Measurements from ENCODE around the gene TMEM187. TPM values are rescaled to one million over a fixed set of nuclear protein-coding genes. Genes with fewer than 3 reads are reported as not detected.

Gene TMEM187
- total and polyA plus RNA-seq, 7 donors: 2.2 to 7.8 (median 6.5) TPM

DNA sequence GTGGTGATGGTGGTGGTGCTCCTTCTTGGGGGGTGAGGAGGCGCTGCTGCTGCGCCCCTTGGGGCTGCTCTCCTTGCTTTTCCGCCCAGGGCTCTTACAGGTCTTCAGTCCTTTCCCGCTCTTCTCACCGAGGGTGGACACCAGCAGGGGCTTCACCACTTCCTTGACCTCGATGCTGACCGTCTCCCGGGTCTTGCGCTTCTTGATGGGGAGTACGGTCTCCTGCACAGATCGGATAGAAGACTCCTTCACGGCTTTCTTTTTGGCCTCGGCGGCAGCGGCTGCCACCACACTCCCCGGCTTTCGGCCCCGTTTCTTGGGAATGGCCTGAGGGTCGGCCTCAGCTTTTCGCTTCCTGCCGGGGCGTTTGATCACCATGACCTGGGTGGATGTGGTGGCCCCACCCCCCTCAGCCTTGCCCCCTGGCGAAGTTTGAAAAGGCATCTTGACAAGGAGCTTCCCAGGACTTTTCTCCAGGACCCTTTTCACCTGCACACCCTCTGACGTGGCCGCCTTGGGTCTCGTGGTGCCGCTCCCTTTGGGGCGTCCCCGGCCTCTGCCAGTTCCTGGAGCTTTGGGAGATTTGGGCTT lies 58.3 kb downstream of the TMEM187 start:
- 87 to 92% (median 91%) methylated on average over 25 to 29 of the region's 29 CpGs for WGBS, 3 donors
- H3K36me3 ChIP-seq (ENCODE audit: insufficient read depth in 1 of 2, low read depth in 1 of 2): peaks cover 3 to 26% of the 10 kb centered on the region in 2 donors
- intact Hi-C loops (cut with DNase I): no loop called here
- H3K27me3 ChIP-seq (ENCODE audit: insufficient read depth in 3 of 3, low read length in 2 of 3): peaks cover 0 to 23% (median 0%) of the 10 kb centered on the region in 3 donors
- H3K4me3 ChIP-seq: no peak overlapping the region
- no peaks in the 10 kb centered on the region for H3K9me3 ChIP-seq
- H3K4me1 ChIP-seq: no peaks in the 10 kb centered on the region
- ATAC-seq (no peak), DNase-seq (no peak)
- TF ChIP-seq, protein P1, sequence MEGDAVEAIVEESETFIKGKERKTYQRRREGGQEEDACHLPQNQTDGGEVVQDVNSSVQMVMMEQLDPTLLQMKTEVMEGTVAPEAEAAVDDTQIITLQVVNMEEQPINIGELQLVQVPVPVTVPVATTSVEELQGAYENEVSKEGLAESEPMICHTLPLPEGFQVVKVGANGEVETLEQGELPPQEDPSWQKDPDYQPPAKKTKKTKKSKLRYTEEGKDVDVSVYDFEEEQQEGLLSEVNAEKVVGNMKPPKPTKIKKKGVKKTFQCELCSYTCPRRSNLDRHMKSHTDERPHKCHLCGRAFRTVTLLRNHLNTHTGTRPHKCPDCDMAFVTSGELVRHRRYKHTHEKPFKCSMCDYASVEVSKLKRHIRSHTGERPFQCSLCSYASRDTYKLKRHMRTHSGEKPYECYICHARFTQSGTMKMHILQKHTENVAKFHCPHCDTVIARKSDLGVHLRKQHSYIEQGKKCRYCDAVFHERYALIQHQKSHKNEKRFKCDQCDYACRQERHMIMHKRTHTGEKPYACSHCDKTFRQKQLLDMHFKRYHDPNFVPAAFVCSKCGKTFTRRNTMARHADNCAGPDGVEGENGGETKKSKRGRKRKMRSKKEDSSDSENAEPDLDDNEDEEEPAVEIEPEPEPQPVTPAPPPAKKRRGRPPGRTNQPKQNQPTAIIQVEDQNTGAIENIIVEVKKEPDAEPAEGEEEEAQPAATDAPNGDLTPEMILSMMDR (IDR thresholded peaks at IDR 0.05): no peak
- no peak overlapping the region for H3K27ac ChIP-seq

DNA sequence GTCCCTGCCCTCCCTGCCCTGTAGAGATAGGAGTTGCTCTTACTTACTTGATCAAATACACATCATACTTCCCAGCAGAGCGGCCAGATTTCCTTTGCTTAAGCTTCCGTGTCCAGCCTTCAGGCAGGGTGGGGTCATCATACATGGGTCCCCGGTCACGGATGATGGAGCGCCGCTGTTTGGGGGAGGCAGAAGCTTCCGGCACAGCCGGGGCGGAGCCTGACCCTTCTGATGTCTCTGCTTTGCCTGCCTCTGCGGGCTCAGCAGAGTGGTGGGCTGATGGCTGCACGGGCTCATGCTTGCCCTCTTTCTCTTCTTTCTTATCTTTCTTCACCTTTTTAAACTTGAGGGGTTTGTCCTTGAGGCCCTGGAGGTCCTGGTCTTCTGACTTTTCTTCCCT lies 59.6 kb downstream of the TMEM187 start:
- Histone ChIP-seq H3K27ac (no peak overlapping the region), H3K27me3 (ENCODE audit: insufficient read depth in 3 of 3, low read length in 2 of 3) (peaks cover 0 to 13% (median 0%) of the 10 kb centered on the region in 3 donors), H3K9me3 (no peaks in the 10 kb centered on the region), H3K36me3 (ENCODE audit: insufficient read depth in 1 of 2, low read depth in 1 of 2) (peaks cover 3 to 24% of the 10 kb centered on the region in 2 donors), H3K4me3 (no peak overlapping the region), H3K4me1 (no peaks in the 10 kb centered on the region)
- TF ChIP-seq, protein P1 (IDR thresholded peaks at IDR 0.05): no peak
- intact Hi-C loops (cut with DNase I): no loop called here
- 85 to 90% (median 88%) methylated on average over 9 to 11 of the region's 11 CpGs for WGBS, 3 donors
- ATAC-seq: no peak
- no peak for DNase-seq

DNA sequence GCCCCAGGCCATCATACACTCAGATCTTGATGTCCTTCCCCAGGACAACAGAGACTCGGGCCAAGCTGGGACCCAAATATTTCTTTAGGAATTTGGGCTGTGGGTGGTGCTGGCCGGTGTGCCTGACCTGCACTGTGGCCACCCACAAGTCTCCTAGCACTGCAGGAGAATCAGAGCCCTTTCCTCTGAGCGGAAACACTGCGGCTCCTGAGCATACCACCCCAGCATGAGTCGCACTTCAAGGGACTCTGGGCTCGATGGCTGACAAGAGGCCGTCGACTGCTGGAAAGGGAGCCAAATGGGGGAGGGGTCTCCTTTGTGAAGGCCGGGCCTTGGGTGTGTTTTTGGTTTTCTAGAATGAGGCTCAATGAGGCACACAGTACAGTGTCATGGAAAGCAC lies 60.1 kb downstream of the TMEM187 start:
- intact Hi-C loops (cut with DNase I): no loop called here

More for the DNA sequence above, 60.1 kb downstream of the TMEM187 start:
- no peak for DNase-seq
- Histone ChIP-seq H3K9me3 (no peaks in the 10 kb centered on the region), H3K36me3 (ENCODE audit: insufficient read depth in 1 of 2, low read depth in 1 of 2) (peaks cover 3 to 21% of the 10 kb centered on the region in 2 donors), H3K4me1 (no peaks in the 10 kb centered on the region), H3K4me3 (no peak overlapping the region), H3K27me3 (ENCODE audit: insufficient read depth in 3 of 3, low read length in 2 of 3) (peaks cover 0 to 14% (median 0%) of the 10 kb centered on the region in 3 donors), H3K27ac (no peak overlapping the region)
- ATAC-seq: no peak
- TF ChIP-seq, protein P1 (IDR thresholded peaks at IDR 0.05): no peak
- WGBS, 3 donors: 59 to 72% (median 72%) methylated on average over 9 of the region's 9 CpGs

Other genes starting within 250 kb of the TMEM187 start
- gene BCAP31, start 248.4 kb upstream of the TMEM187 start, total RNA-seq: 10 to 100 TPM; 65.4 to 71.6 (median 66.0) TPM
- gene BCAP31, start 248.4 kb upstream of the TMEM187 start, polyA plus RNA-seq: 10 to 100 TPM; 63.7 to 97.3 (median 72.1) TPM
- 10 to 100 TPM; 16.0 to 27.1 (median 20.9) TPM for gene ABCD1, start 247.9 kb upstream of the TMEM187 start, total RNA-seq
- gene ABCD1, start 247.9 kb upstream of the TMEM187 start, polyA plus RNA-seq: 10 to 100 TPM; 11.7 to 36.0 (median 15.8) TPM
- 1 to 10 TPM in 1 of 4 donors, under 1 TPM in 3; 0.27 to 1.5 (median 0.73) TPM for gene PLXNB3, start 208.5 kb upstream of the TMEM187 start, total RNA-seq
- gene PLXNB3, start 208.5 kb upstream of the TMEM187 start, polyA plus RNA-seq: under 1 TPM; 0.13 to 0.35 (median 0.31) TPM
- 100 to 1,000 TPM in 1 of 4 donors, 10 to 100 TPM in 3; 43.7 to 140 (median 61.4) TPM for gene SRPK3, start 191.7 kb upstream of the TMEM187 start, total RNA-seq
- gene SRPK3, start 191.7 kb upstream of the TMEM187 start, polyA plus RNA-seq: 10 to 100 TPM; 14.5 to 37.4 (median 23.3) TPM
- gene IDH3G, start 178.4 kb upstream of the TMEM187 start, total RNA-seq: 10 to 100 TPM; 45.6 to 56.9 (median 51.8) TPM
- 10 to 100 TPM; 25.0 to 54.2 (median 44.3) TPM for gene IDH3G, start 178.4 kb upstream of the TMEM187 start, polyA plus RNA-seq
- gene SSR4, start 178.1 kb upstream of the TMEM187 start, total RNA-seq: 10 to 100 TPM; 57.2 to 86.6 (median 71.2) TPM
- 100 to 1,000 TPM in 2 of 3 donors, 10 to 100 TPM in 1; 84.5 to 198 (median 107) TPM for gene SSR4, start 178.1 kb upstream of the TMEM187 start, polyA plus RNA-seq
- gene PDZD4, start 142.2 kb upstream of the TMEM187 start, total RNA-seq: 1 to 10 TPM in 3 of 4 donors, under 1 TPM in 1; 0.50 to 2.1 (median 1.4) TPM
- 1 to 10 TPM in 1 of 3 donors, under 1 TPM in 2; 0.65 to 1.3 (median 0.79) TPM for gene PDZD4, start 142.2 kb upstream of the TMEM187 start, polyA plus RNA-seq
- gene L1CAM, start 86.6 kb upstream of the TMEM187 start, total RNA-seq: 1 to 10 TPM in 2 of 4 donors, under 1 TPM in 2; 0.22 to 1.5 (median 0.90) TPM
- gene L1CAM, start 86.6 kb upstream of the TMEM187 start, polyA plus RNA-seq: under 1 TPM; 0.36 to 0.46 (median 0.39) TPM
- 1 to 10 TPM; 1.3 to 4.8 (median 2.0) TPM for gene AVPR2, start 68.1 kb upstream of the TMEM187 start, total RNA-seq
- 1 to 10 TPM; 1.4 to 3.2 (median 2.5) TPM for gene AVPR2, start 68.1 kb upstream of the TMEM187 start, polyA plus RNA-seq
- 1 to 10 TPM; 5.1 to 8.0 (median 6.4) TPM for gene ARHGAP4, start 46.5 kb upstream of the TMEM187 start, total RNA-seq
- gene ARHGAP4, start 46.5 kb upstream of the TMEM187 start, polyA plus RNA-seq: 1 to 10 TPM; 5.8 to 7.6 (median 6.8) TPM
- 100 to 1,000 TPM; 105 to 166 (median 115) TPM for gene NAA10, start 37.7 kb upstream of the TMEM187 start, total RNA-seq
- 100 to 1,000 TPM; 168 to 203 (median 193) TPM for gene NAA10, start 37.7 kb upstream of the TMEM187 start, polyA plus RNA-seq
- 1 to 10 TPM; 2.9 to 4.4 (median 3.6) TPM for gene RENBP, start 28.1 kb upstream of the TMEM187 start, total RNA-seq
- gene RENBP, start 28.1 kb upstream of the TMEM187 start, polyA plus RNA-seq: 1 to 10 TPM in 2 of 3 donors, under 1 TPM in 1; 0.97 to 1.9 (median 1.4) TPM
- gene HCFC1, start 936 bp upstream of the TMEM187 start, total RNA-seq: 10 to 100 TPM; 29.8 to 50.1 (median 40.0) TPM
- gene HCFC1, start 936 bp upstream of the TMEM187 start, polyA plus RNA-seq: 10 to 100 TPM; 15.1 to 46.5 (median 25.8) TPM
- 100 to 1,000 TPM in 2 of 4 donors, 10 to 100 TPM in 2; 56.1 to 158 (median 101) TPM for gene IRAK1, start 47.1 kb downstream of the TMEM187 start, total RNA-seq
- gene IRAK1, start 47.1 kb downstream of the TMEM187 start, polyA plus RNA-seq: 100 to 1,000 TPM; 127 to 368 (median 202) TPM
- gene MECP2, start 125.0 kb downstream of the TMEM187 start, total RNA-seq: 10 to 100 TPM; 27.6 to 46.9 (median 33.9) TPM
- gene MECP2, start 125.0 kb downstream of the TMEM187 start, polyA plus RNA-seq: 10 to 100 TPM; 33.5 to 54.4 (median 35.5) TPM
- gene OPN1LW, start 171.5 kb downstream of the TMEM187 start, total RNA-seq: not detected
- under 1 TPM in 1 of 3 donors, not detected in 2; 0.13 TPM for gene OPN1LW, start 171.5 kb downstream of the TMEM187 start, polyA plus RNA-seq
- not detected for gene OPN1MW, start 209.8 kb downstream of the TMEM187 start, total RNA-seq
- not detected for gene OPN1MW, start 209.8 kb downstream of the TMEM187 start, polyA plus RNA-seq
- gene OPN1MW2, start 247.0 kb downstream of the TMEM187 start, total RNA-seq: not detected
- not detected for gene OPN1MW2, start 247.0 kb downstream of the TMEM187 start, polyA plus RNA-seq